ENCODE results near the gene RAMACL.
"Not testable (repeated sequence)": the region's sequence is repeated elsewhere in the genome, so short reads cannot be mapped to it uniquely, and the experiment has no call there.

Gene RAMACL

DNA sequence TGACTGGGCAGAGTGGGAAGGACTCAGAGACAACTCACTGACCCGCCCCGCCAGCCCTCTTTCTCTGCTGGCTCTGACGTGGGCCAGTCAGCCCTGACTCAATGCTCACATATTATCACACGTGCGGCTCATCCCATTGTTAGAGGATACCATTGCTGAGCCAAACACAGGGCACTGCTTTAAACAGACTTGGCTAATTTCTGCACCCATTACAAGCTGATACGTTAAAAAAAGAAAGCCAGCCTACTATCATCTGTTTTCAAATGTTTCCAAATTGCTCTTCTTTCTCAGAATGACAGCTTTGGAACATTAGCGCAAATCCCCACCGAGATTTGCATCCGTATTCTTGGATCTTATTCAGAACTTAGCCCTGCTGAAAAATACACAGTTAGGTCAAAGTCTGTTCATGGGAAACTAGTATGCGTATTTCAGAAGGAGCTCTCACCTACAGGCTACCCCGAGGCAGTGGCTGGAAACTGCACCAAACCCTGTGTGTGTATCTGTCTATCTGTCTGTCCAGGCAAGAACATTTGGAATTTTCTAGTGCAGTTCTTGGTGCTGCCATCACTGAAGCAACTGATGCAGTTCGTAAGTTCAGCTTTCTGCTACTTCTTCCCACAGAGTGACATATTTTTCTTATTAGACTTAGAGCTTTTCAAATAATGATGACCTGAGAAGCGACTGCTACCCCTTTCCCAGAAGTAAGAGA is 32.8 kb downstream of the RAMACL start:
- no peak for FAIRE-seq

DNA sequence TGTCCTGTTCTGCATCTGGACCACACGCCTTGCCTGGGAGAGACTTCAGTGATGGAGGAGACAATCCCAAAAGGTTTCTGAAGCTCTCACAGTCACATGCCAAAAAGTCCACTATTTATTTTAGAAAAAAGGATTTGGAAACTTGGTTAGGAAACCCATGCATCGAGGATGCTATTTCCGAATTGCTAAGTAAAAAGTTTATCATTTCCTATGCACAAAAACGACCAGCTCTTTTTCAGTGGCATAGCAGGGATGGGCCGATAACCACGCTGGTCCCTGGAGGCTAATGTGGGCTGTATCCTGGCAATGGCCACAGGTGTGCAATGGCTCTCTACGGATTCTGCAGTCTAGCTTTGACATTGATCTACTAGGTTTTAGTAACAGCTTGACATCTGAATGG is 33.9 kb downstream of the RAMACL start:
- no peak for FAIRE-seq

DNA sequence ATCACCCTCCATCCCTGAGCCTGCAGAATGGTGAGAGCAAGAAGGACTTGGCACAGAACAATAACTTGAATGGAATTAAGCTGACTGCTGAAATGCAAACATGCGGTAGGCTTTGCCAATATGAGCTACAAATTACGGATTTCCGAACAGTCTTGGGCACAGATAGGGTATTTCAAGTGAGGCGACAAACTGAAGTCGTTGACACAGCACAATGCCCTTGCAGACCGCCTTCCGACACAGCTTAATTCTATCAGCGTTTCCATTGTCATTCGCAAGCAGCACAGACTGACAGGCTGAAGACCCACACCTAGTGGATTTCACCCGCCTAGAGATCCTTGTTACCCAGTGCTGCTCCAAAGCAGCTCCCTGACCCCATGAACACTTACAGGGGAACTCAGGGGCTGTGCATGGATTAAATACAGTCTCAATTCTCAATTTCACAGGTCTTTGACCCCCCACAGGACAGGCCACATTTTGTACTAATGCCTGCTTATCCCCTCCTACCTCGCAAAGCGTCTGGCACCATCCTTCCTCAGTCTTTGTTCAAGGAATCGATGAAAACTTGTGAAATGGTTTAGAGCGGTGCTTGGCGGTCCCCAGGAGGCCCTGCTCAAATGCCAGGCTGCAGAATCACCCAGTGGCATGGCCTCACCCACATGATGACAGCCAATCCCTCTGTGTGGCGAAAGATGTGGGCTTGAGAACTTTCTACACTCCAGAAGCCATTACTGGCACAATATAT is 34.6 kb downstream of the RAMACL start:
- FAIRE-seq, result no peak

- no peak for FAIRE-seq
Measured at GRCh38 chr6:166546653-166547052, 39.8 kb downstream of the RAMACL start.

- FAIRE-seq, result no peak
Measured at GRCh38 chr6:166545156-166546034, 41.1 kb downstream of the RAMACL start.

- FAIRE-seq, result no peak
Measured at GRCh38 chr6:166544296-166544605, 42.2 kb downstream of the RAMACL start.

DNA sequence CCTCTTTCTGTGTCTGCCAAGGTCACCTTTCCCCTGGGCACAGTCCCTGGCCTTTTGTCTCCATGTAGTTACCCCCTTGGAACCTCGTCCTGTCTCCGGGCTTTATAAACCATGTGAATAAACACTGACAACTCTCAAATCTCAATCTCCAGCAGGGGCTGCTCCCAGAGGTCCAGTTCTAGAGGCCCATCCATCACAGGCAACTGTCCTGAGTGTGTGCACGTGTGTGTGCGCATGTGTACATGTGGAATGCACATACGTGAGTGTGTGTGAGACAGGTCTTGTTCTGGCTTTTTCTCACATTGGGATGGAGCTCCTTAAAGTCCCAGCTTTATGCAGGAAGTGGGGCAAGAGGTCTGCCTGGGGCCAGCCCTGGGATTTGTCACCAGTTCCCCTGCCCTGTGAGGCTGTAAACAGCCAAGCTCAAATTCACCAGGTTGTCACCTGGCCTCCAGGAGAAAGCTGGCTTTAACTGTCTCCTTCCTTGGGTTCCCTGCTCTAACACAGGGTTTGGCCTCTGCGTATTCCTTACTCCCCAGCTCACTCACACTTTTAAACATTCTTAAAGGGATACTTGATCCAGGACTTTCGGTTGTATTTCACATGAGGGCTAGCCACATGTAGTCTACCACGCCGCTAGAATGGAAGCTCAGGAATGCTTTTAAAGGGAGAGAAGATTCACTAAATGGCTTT is 42.7 kb downstream of the RAMACL start:
- FAIRE-seq, result no peak

GRCh38 chr6:166542580-166542912 is 43.9 kb downstream of the RAMACL start:
- no peak for FAIRE-seq

DNA sequence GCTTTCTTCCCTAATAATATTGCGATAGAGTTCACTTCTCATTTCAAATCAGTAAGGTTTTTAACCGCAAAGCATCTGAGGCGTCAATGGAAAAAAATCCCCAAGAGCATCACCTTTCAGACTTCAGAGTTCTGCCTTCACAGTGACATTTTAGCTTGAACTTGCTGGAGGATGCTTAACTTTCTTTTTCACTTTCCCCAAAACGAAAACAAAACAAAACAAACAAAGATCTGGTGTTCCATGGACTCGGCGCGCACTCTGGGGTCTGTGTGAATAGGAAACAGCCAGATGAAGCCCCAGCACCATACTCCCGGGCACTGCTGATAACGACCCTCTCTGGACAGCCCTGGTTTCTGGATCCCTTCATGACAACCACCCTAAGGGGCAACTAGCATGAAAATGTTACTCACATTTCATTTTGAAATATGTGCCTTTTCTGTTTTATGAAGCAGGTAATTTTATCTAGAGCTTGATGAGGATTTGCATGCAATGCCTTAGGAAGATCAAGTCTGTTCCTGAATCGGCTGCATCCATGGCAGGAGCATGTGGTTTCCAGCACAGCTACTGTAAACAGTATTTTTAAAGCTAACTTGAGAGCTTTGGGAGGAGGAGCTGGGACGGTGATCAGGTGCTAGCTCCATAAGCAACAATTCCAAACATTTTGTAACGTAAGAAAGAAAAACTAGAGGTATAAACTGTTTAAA is 44.5 kb downstream of the RAMACL start:
- FAIRE-seq, result no peak

DNA sequence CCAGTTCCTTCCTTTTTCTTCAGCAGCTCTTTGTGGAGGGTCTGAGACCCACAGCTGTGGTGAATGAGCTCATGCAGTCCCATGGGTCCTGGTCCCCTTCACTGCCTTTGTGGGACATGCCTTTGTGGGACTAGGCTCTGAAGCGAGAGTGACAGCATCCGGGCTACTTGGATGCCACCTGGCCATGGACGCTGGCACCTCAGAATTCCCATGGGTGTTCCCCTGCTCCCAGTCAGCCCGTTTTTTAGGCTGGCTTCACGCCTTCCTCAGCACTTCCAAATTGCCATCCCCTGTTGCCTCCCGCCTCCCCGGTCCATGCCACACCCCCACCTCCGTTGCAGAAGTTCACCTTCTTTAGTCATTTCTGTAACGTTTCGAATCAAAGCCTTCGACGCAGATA is 45.1 kb downstream of the RAMACL start:
- FAIRE-seq, result no peak

GRCh38 chr6:166540631-166541331 is 45.7 kb downstream of the RAMACL start:
- FAIRE-seq, result no peak

DNA sequence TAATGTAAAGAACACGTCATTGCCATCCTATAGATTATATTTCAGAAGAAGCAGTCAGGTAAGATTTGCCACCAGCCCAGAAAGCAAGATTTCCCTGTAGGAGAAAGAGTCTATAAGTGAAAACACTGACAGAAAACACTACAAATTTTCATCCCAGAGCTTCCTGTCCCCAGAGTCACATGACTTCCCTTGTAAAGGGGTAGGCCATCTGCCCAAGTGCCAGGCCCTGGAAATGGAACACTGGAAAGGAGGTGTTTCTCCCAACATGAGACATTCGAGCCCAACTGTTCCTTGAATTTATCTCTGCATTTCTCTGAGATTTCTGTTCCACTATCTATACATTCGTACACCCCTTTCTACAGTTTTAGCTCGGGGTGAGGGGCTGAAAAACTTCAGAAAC is 46.9 kb downstream of the RAMACL start:
- FAIRE-seq, result no peak

DNA sequence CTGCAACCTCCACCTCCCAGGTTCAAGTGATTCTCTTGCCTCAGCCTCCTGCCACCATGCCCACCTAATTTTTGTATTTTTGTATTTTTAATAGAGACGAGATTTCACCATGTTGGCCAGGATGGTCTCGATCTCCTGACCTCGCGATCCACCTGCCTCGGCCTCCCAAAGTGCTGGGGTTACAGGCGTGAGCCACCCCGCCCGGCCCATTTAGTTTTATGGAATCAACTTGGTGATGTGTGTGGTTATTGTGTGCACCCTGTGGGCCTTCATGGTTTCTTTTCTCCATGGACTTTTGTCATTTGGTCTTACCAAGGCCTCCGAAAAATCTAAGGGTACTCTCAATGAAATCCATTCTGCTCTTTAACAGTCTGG is 47.5 kb downstream of the RAMACL start:
- not testable (repeated sequence) for FAIRE-seq

- no peak for FAIRE-seq
Measured at GRCh38 chr6:166538297-166539010, 48.0 kb downstream of the RAMACL start.

GRCh38 chr6:166534658-166535406 is 51.6 kb downstream of the RAMACL start:
- FAIRE-seq, result no peak

- FAIRE-seq, result no peak
Measured at GRCh38 chr6:166533205-166533824, 53.2 kb downstream of the RAMACL start.

Data from TTC549 (cell line).